ENCODE data around the gene CRYAA.

DNA sequence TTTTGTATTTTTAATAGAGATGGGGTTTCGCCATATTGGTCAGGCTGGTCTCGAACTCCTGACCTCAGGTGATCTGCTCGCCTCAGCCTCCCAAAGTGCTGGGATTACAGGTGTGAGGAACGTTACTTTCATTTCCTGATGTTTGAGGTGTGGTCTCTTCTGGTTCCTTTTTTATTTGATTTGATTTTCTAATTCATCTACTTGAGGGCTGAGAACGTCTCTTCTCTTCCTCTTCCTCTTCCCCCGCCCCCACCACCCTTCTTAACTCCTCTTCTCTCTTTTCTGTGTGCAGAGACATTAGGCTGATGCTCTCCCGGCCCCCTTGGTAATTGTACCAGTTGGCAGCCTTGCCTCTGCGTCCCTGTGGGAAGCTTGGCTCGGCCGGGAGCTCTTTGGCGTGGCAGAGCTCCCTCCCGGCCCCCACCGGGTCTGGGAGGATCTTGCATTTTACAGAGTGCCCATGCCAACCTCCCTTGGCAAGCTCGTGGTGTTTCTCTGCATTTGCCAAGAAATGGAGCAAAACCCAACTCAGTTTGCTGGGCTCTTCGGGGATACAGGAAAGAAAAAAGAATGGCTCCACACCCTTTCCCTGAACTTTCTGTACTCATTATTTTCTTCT, 19.9 kb downstream of the CRYAA start:
- TF ChIP-seq, protein P1, sequence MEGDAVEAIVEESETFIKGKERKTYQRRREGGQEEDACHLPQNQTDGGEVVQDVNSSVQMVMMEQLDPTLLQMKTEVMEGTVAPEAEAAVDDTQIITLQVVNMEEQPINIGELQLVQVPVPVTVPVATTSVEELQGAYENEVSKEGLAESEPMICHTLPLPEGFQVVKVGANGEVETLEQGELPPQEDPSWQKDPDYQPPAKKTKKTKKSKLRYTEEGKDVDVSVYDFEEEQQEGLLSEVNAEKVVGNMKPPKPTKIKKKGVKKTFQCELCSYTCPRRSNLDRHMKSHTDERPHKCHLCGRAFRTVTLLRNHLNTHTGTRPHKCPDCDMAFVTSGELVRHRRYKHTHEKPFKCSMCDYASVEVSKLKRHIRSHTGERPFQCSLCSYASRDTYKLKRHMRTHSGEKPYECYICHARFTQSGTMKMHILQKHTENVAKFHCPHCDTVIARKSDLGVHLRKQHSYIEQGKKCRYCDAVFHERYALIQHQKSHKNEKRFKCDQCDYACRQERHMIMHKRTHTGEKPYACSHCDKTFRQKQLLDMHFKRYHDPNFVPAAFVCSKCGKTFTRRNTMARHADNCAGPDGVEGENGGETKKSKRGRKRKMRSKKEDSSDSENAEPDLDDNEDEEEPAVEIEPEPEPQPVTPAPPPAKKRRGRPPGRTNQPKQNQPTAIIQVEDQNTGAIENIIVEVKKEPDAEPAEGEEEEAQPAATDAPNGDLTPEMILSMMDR (IDR thresholded peaks at IDR 0.05; ENCODE audit: low read depth, low read length, poor library complexity, severe bottlenecking) = no peak
- no peak for TF ChIP-seq EZH2phosphoT487 (IDR thresholded peaks at IDR 0.05; ENCODE audit: borderline replicate concordance, low read length)

Data from DOHH2 (cell line).